ENCODE measurements around the gene NFIC. TPM values are rescaled to one million over a fixed set of nuclear protein-coding genes. Genes with fewer than 3 reads are reported as not detected.
A peak's percentile ranks its signal among the peaks of the same experiment; 100 is the strongest.

Gene NFIC
- total RNA-seq, 1 donor from 2014 or later: 1.1 TPM

- peaks cover 13% of the 10 kb centered on the region for H3K4me1 ChIP-seq
- H2AFZ ChIP-seq (replicated peaks): no peak overlapping the region
- DNase-seq (ENCODE audit: low spot score): peak; percentile 68
- Mint-ChIP-seq H3K27ac (no peak overlapping the region), H3K4me1 (peaks cover 15% of the 10 kb centered on the region), H3K4me3 (peak overlapping the region; percentile 86), H3K36me3 (no peaks in the 10 kb centered on the region), H3K27me3 (ENCODE audit: insufficient read depth, low read depth) (peaks cover 60% of the 10 kb centered on the region), H3K9me3 (peaks cover 5% of the 10 kb centered on the region)
- H3K36me3 ChIP-seq: no peaks in the 10 kb centered on the region
- H4K20me1 ChIP-seq (ENCODE audit: low read depth): peaks cover 40% of the 10 kb centered on the region
- peaks cover 28% of the 10 kb centered on the region for H3F3A ChIP-seq (ENCODE audit: low read depth)
- H3K79me2 ChIP-seq (ENCODE audit: low read depth): no peaks in the 10 kb centered on the region
- TF ChIP-seq CTCF (IDR thresholded peaks at IDR 0.05): no peak
- no peak overlapping the region for H3K9ac ChIP-seq
- peaks cover 98% of the 10 kb centered on the region for H3K27me3 ChIP-seq
- peak overlapping the region; percentile 12 for H3K4me2 ChIP-seq
- H3K27ac ChIP-seq: no peak overlapping the region
- H3K4me3 ChIP-seq: no peak overlapping the region
- no peaks in the 10 kb centered on the region for H3K9me3 ChIP-seq (ENCODE audit: low read depth)
Observed at GRCh38 chr19:3357271-3357991, 9.0 kb upstream of the NFIC start.

GRCh38 chr19:3357992-3358688, 8.2 kb upstream of the NFIC start:
- peak overlapping the region; percentile 86 for H3K4me3 Mint-ChIP-seq
- DNase-seq (ENCODE audit: low spot score): peak; percentile 39
- no peak for TF ChIP-seq CTCF (IDR thresholded peaks at IDR 0.05)
- peak; percentile 97 for TF ChIP-seq EZH2 (IDR thresholded peaks at IDR 0.05)
- peak; percentile 95 for TF ChIP-seq EZH2phosphoT487 (IDR thresholded peaks at IDR 0.05)
- peaks cover 44% of the 10 kb centered on the region for H4K20me1 ChIP-seq (ENCODE audit: low read depth)
- no peak overlapping the region for H3K27ac Mint-ChIP-seq
- peaks cover 13% of the 10 kb centered on the region for H3K4me1 ChIP-seq
- no peaks in the 10 kb centered on the region for H3K36me3 ChIP-seq
- no peak overlapping the region for H3K27ac ChIP-seq
- H3K36me3 Mint-ChIP-seq: no peaks in the 10 kb centered on the region
- H3K4me3 ChIP-seq: peak overlapping the region; percentile 40
- peak overlapping the region; percentile 80 for H3K4me2 ChIP-seq
- no peak overlapping the region for H3K9ac ChIP-seq
- H3K79me2 ChIP-seq (ENCODE audit: low read depth): no peaks in the 10 kb centered on the region
- H3K9me3 ChIP-seq (ENCODE audit: low read depth): no peaks in the 10 kb centered on the region
- H2AFZ ChIP-seq (replicated peaks): no peak overlapping the region
- H3F3A ChIP-seq (ENCODE audit: low read depth): peaks cover 28% of the 10 kb centered on the region
- H3K27me3 ChIP-seq: peaks cover 98% of the 10 kb centered on the region
- H3K9me3 Mint-ChIP-seq: peaks cover 5% of the 10 kb centered on the region
- peaks cover 60% of the 10 kb centered on the region for H3K27me3 Mint-ChIP-seq (ENCODE audit: insufficient read depth, low read depth)
- peaks cover 15% of the 10 kb centered on the region for H3K4me1 Mint-ChIP-seq

GRCh38 chr19:3358689-3359014, 7.7 kb upstream of the NFIC start:
- H3K4me1 Mint-ChIP-seq: peaks cover 15% of the 10 kb centered on the region
- peaks cover 5% of the 10 kb centered on the region for H3K9me3 Mint-ChIP-seq
- no peak for DNase-seq (ENCODE audit: low spot score)
- Histone ChIP-seq H4K20me1 (ENCODE audit: low read depth) (peaks cover 44% of the 10 kb centered on the region), H3K4me2 (peak overlapping the region; percentile 80), H3K9me3 (ENCODE audit: low read depth) (no peaks in the 10 kb centered on the region), H3K79me2 (ENCODE audit: low read depth) (no peaks in the 10 kb centered on the region), H3K4me3 (peak overlapping the region; percentile 40), H3K36me3 (no peaks in the 10 kb centered on the region), H3K27me3 (peaks cover 98% of the 10 kb centered on the region), H3K4me1 (peaks cover 13% of the 10 kb centered on the region), H3F3A (ENCODE audit: low read depth) (peaks cover 28% of the 10 kb centered on the region), H3K9ac (no peak overlapping the region), H2AFZ (replicated peaks) (no peak overlapping the region), H3K27ac (no peak overlapping the region)
- H3K27me3 Mint-ChIP-seq (ENCODE audit: insufficient read depth, low read depth): peaks cover 62% of the 10 kb centered on the region
- peak overlapping the region; percentile 77 for H3K4me3 Mint-ChIP-seq
- H3K27ac Mint-ChIP-seq: no peak overlapping the region
- TF ChIP-seq EZH2phosphoT487 (IDR thresholded peaks at IDR 0.05) (peak; percentile 94), CTCF (IDR thresholded peaks at IDR 0.05) (no peak), EZH2 (IDR thresholded peaks at IDR 0.05) (peak; percentile 89)
- H3K36me3 Mint-ChIP-seq: no peaks in the 10 kb centered on the region

Data from neural progenitor cell (in vitro differentiated cells).